ENCODE results near the gene ZNF823. TPM values are rescaled to one million over a fixed set of nuclear protein-coding genes. Genes with fewer than 3 reads are reported as not detected.

Gene ZNF823
- polyA plus RNA-seq, 6 donors from 2014 or later, result 1.2 to 3.0 (median 1.7) TPM; not detected in 1

DNA sequence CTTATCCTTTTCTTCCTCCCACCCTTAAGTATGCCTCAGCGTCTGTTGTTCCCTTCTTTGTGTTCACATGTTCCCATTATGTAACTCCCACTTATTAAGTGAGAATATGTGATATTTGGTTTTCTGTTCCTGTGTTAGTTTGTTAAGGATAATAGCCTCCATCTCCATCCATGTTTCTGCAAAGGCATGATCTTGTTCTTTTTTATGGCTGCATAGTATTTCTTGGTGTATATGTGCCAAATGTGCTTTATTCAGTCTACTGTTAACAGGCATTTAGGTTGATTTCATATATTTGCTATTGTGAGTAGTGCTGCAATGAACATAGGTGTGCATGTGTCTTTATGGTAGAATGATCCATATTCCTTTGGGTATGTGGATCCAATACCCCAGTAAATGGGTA, 24.9 kb upstream of the ZNF823 start:
- H3K27ac Mint-ChIP-seq, result no peak overlapping the region
- peaks cover 3 to 36% (median 7%) of the 10 kb centered on the region in 7 donors for H3K9me3 Mint-ChIP-seq
- DNase-seq (no peak), ATAC-seq (ENCODE audit: low read depth in 2 of 2) (no peak)
- H3K27me3 Mint-ChIP-seq, result peaks cover 0 to 10% (median 7%) of the 10 kb centered on the region in 3 donors
- peaks cover 8 to 16% of the 10 kb centered on the region in 2 donors for H3K36me3 Mint-ChIP-seq
- peak overlapping the region in 1 of 8 donors; percentile 98 for H3K4me3 Mint-ChIP-seq
- peaks cover 13 to 24% (median 20%) of the 10 kb centered on the region in 3 donors for H3K4me1 Mint-ChIP-seq

GRCh38 chr19:11763117-11763516, 24.4 kb upstream of the ZNF823 start:
- no peak for ATAC-seq (ENCODE audit: low read depth in 2 of 2)
- H3K27ac Mint-ChIP-seq, result no peak overlapping the region
- DNase-seq, result no peak
- peaks cover 2 to 36% (median 7%) of the 10 kb centered on the region in 7 donors for H3K9me3 Mint-ChIP-seq
- peaks cover 0 to 10% (median 7%) of the 10 kb centered on the region in 3 donors for H3K27me3 Mint-ChIP-seq
- peak overlapping the region in 1 of 8 donors; percentile 98 for H3K4me3 Mint-ChIP-seq
- peaks cover 7 to 15% of the 10 kb centered on the region in 2 donors for H3K36me3 Mint-ChIP-seq
- peaks cover 9 to 19% (median 15%) of the 10 kb centered on the region in 3 donors for H3K4me1 Mint-ChIP-seq

- DNase-seq (no peak), ATAC-seq (ENCODE audit: low read depth in 2 of 2) (no peak)
- H3K9me3 Mint-ChIP-seq, result peaks cover 11 to 63% (median 25%) of the 10 kb centered on the region in 7 donors
- peaks cover 17 to 19% of the 10 kb centered on the region in 2 donors for H3K36me3 Mint-ChIP-seq
- H3K27me3 Mint-ChIP-seq, result peaks cover 7 to 18% (median 8%) of the 10 kb centered on the region in 3 donors
- H3K4me1 Mint-ChIP-seq, result no peaks in the 10 kb centered on the region
- H3K4me3 Mint-ChIP-seq, result no peak overlapping the region
- no peak overlapping the region for H3K27ac Mint-ChIP-seq
Observed at GRCh38 chr19:11759805-11760204, 21.1 kb upstream of the ZNF823 start.

- Mint-ChIP-seq H3K4me3 (no peak overlapping the region), H3K9me3 (peaks cover 10 to 57% (median 34%) of the 10 kb centered on the region in 7 donors), H3K36me3 (peaks cover 18 to 32% of the 10 kb centered on the region in 2 donors), H3K4me1 (no peaks in the 10 kb centered on the region), H3K27me3 (peaks cover 13 to 45% (median 23%) of the 10 kb centered on the region in 3 donors), H3K27ac (no peak overlapping the region)
- DNase-seq (no peak), ATAC-seq (ENCODE audit: low read depth in 2 of 2) (no peak)
Observed at GRCh38 chr19:11756965-11757364, 18.2 kb upstream of the ZNF823 start.

GRCh38 chr19:11754663-11755062, 15.9 kb upstream of the ZNF823 start:
- no peak for DNase-seq
- peaks cover 13 to 55% (median 18%) of the 10 kb centered on the region in 3 donors for H3K27me3 Mint-ChIP-seq
- no peak overlapping the region for H3K4me3 Mint-ChIP-seq
- no peak overlapping the region for H3K27ac Mint-ChIP-seq
- no peak for ATAC-seq (ENCODE audit: low read depth in 2 of 2)
- peaks cover 14 to 78% (median 46%) of the 10 kb centered on the region in 7 donors for H3K9me3 Mint-ChIP-seq
- no peaks in the 10 kb centered on the region for H3K4me1 Mint-ChIP-seq
- peaks cover 17 to 34% of the 10 kb centered on the region in 2 donors for H3K36me3 Mint-ChIP-seq

GRCh38 chr19:11752244-11752736, 13.5 kb upstream of the ZNF823 start:
- Mint-ChIP-seq H3K9me3 (peaks cover 19 to 86% (median 57%) of the 10 kb centered on the region in 7 donors), H3K4me1 (no peaks in the 10 kb centered on the region), H3K27me3 (peaks cover 13 to 52% (median 18%) of the 10 kb centered on the region in 3 donors), H3K27ac (no peak overlapping the region), H3K4me3 (no peak overlapping the region), H3K36me3 (peaks cover 13 to 42% of the 10 kb centered on the region in 2 donors)
- ATAC-seq (ENCODE audit: low read depth in 2 of 2) (no peak), DNase-seq (no peak)

GRCh38 chr19:11749751-11750150, 11.0 kb upstream of the ZNF823 start:
- Mint-ChIP-seq H3K4me3 (no peak overlapping the region), H3K36me3 (peaks cover 7 to 45% of the 10 kb centered on the region in 2 donors), H3K27ac (no peak overlapping the region), H3K9me3 (peaks cover 15 to 75% (median 49%) of the 10 kb centered on the region in 7 donors), H3K4me1 (no peaks in the 10 kb centered on the region), H3K27me3 (peaks cover 8 to 50% (median 24%) of the 10 kb centered on the region in 3 donors)
- DNase-seq, result no peak
- ATAC-seq (ENCODE audit: low read depth in 2 of 2), result no peak

GRCh38 chr19:11747277-11747676, 8.5 kb upstream of the ZNF823 start:
- no peak for DNase-seq
- Mint-ChIP-seq H3K4me1 (no peaks in the 10 kb centered on the region), H3K4me3 (peak overlapping the region in 1 of 8 donors; percentile 16), H3K27ac (no peak overlapping the region), H3K9me3 (peaks cover 11 to 56% (median 45%) of the 10 kb centered on the region in 7 donors), H3K27me3 (peaks cover 4 to 33% (median 18%) of the 10 kb centered on the region in 3 donors), H3K36me3 (peaks cover 3 to 26% of the 10 kb centered on the region in 2 donors)
- ATAC-seq (ENCODE audit: low read depth in 2 of 2), result no peak

DNA sequence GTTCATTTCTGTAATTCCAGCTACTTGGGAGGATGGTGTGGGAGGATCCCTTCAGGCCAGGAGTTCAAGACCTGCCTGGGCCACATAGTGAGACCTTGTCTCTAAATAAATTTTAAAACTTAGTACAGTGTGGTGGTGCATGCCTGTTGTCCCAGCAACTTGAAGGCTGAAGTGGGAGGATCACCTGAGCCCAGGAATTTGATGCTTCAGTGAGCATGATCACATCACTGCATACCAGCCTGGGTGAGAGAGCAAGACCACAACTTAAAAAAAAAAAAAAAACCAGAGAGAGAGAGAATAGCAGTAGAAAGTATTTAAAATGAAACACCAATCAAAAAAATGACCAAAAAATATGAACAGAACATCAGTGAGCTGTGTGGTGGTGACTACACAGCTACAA, 7.1 kb upstream of the ZNF823 start:
- ATAC-seq (ENCODE audit: low read depth in 2 of 2) (no peak), DNase-seq (no peak)
- peaks cover 4 to 20% (median 13%) of the 10 kb centered on the region in 3 donors for H3K27me3 Mint-ChIP-seq
- H3K4me1 Mint-ChIP-seq, result no peaks in the 10 kb centered on the region
- H3K27ac Mint-ChIP-seq, result no peak overlapping the region
- H3K4me3 Mint-ChIP-seq, result peak overlapping the region in 1 of 8 donors; percentile 18
- H3K9me3 Mint-ChIP-seq, result peaks cover 8 to 42% (median 32%) of the 10 kb centered on the region in 7 donors
- peaks cover 0 to 21% of the 10 kb centered on the region in 2 donors for H3K36me3 Mint-ChIP-seq

- peak; percentile 50 to 54 for ATAC-seq (ENCODE audit: low read depth in 2 of 2)
- peak; percentile 31 for DNase-seq
- H3K9me3 Mint-ChIP-seq, result no peaks in the 10 kb centered on the region
- peak overlapping the region; percentile 94 to 100 (median 99) for H3K4me3 Mint-ChIP-seq
- H3K27me3 Mint-ChIP-seq, result peaks cover 0 to 6% (median 6%) of the 10 kb centered on the region in 3 donors
- peak overlapping the region in 4 of 6 donors; percentile 81 to 91 (median 86) for H3K27ac Mint-ChIP-seq
- no peaks in the 10 kb centered on the region for H3K36me3 Mint-ChIP-seq
- H3K4me1 Mint-ChIP-seq, result peaks cover 17 to 27% (median 26%) of the 10 kb centered on the region in 3 donors
Observed at GRCh38 chr19:11737964-11738745, 591 bp downstream of the ZNF823 start.

GRCh38 chr19:11736696-11737095, 2.0 kb downstream of the ZNF823 start:
- Mint-ChIP-seq H3K9me3 (no peaks in the 10 kb centered on the region), H3K27me3 (no peaks in the 10 kb centered on the region), H3K4me3 (peak overlapping the region; percentile 29 to 99 (median 94)), H3K36me3 (no peaks in the 10 kb centered on the region), H3K27ac (no peak overlapping the region), H3K4me1 (peaks cover 17 to 27% (median 26%) of the 10 kb centered on the region in 3 donors)
- ATAC-seq (ENCODE audit: low read depth in 2 of 2), result no peak
- peak; percentile 8 for DNase-seq

- Mint-ChIP-seq H3K4me1 (peaks cover 17 to 27% (median 26%) of the 10 kb centered on the region in 3 donors), H3K27ac (no peak overlapping the region), H3K9me3 (no peaks in the 10 kb centered on the region), H3K27me3 (no peaks in the 10 kb centered on the region), H3K4me3 (peak overlapping the region in 1 of 8 donors; percentile 36), H3K36me3 (no peaks in the 10 kb centered on the region)
- DNase-seq (no peak), ATAC-seq (ENCODE audit: low read depth in 2 of 2) (no peak)
Observed at GRCh38 chr19:11735375-11735774, 3.4 kb downstream of the ZNF823 start.

DNA sequence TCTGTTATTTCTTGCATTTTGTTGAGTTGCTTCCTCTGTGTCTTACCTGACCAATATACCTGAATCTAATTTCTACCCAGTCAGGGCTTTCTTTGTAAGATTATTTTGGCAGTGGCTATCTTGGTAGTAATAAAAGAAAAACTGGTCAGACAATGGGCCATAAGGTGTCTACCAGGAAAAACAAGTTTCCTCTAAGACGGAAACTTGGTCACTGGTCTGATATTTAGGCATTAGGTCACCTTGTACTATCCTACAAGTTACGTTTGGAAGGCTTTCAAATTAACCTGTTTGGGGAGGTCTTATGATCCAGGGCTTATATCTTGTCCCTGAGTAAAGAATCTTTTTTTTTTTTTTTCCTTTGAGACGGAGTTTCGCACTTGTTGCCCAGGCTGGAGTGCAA, 9.2 kb downstream of the ZNF823 start:
- H3K4me3 Mint-ChIP-seq, result no peak overlapping the region
- no peak overlapping the region for H3K27ac Mint-ChIP-seq
- peaks cover 0 to 2% (median 0%) of the 10 kb centered on the region in 7 donors for H3K9me3 Mint-ChIP-seq
- DNase-seq (no peak), ATAC-seq (ENCODE audit: low read depth in 2 of 2) (no peak)
- H3K36me3 Mint-ChIP-seq, result peaks cover 6 to 9% of the 10 kb centered on the region in 2 donors
- H3K4me1 Mint-ChIP-seq, result no peaks in the 10 kb centered on the region
- no peaks in the 10 kb centered on the region for H3K27me3 Mint-ChIP-seq
